ENCODE data around the gene MED8. TPM values are rescaled to one million over a fixed set of nuclear protein-coding genes. Genes with fewer than 3 reads are reported as not detected.
A peak's percentile ranks its signal among the peaks of the same experiment; 100 is the strongest.
"Not testable (repeated sequence)": the region's sequence is repeated elsewhere in the genome, so short reads cannot be mapped to it uniquely, and the experiment has no call there.

MED8 gene
- total RNA-seq, 1 experiment from 2014 or later, result 36.7 TPM

DNA sequence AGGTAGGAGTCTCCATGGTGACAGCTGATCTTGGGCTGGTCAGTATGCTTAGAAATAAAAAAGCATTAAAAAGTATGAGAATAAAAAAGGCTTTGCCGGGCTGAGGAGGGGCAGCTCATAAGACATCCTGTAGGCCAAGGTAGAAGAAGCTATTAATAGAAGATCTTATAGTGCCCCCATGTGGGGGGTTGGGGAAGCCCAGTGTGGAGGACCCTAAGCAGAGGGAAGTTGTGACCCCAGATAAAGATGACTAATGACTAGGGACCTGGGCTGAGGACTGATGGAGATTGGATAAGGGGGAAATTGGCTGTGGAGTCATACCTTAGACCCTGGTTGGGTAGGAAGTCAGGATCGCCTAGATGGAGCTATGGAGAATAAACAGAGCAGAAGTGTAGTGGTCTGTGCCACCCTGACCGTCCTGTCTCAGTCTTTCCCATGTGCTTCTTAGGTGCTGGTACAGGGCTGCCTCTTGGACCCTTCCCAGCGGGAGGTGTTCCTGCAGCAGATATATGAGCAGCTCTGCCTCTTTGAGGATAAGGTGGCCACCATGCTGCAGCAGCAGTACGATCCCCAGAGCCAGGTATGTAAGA is 25.1 kb upstream of the MED8 start:
- TF ChIP-seq CTCF (conservative IDR thresholded peaks at IDR 0.05; ENCODE audit: low read depth, low read length), result peak; percentile 70
- no peak for TF ChIP-seq EZH2 (IDR thresholded peaks at IDR 0.05; ENCODE audit: borderline replicate concordance, low read depth, low read length, poor library complexity, severe bottlenecking)
- Histone ChIP-seq H3K9me3 (ENCODE audit: low read depth, low read length, poor library complexity, severe bottlenecking) (no peaks in the 10 kb centered on the region), H3K27me3 (replicated peaks; ENCODE audit: insufficient read depth, low read depth, low read length, poor library complexity) (no peaks in the 10 kb centered on the region), H3K4me1 (ENCODE audit: insufficient read depth, low read length, poor library complexity, severe bottlenecking) (no peaks in the 10 kb centered on the region), H3K27ac (ENCODE audit: low read depth, low read length, poor library complexity, severe bottlenecking) (no peak overlapping the region), H3K36me3 (ENCODE audit: insufficient read depth, low read length, poor library complexity, severe bottlenecking) (peaks cover 2% of the 10 kb centered on the region), H3K4me3 (ENCODE audit: low read depth, low read length, poor library complexity, severe bottlenecking) (no peak overlapping the region)
- intact Hi-C loops (cut with micrococcal nuclease; ENCODE audit: unreplicated experiment), result loop anchor here (1.0 to 2.0 kb wide), 2 partner anchors 20 to 187 kb away; no protein-coding TSS in a partner anchor
- ChIA-PET POLR2A (ENCODE audit: low non-redundant PET) (no interaction called here), CTCF (interaction anchor here (0.5 to 1.6 kb wide), 9 partner anchors 21 to 502 kb away, joined by 3 to 23 read pairs (median 5); no protein-coding TSS in a partner anchor)
- no TSS peak for BruUV-seq (replicated peaks)
- DNase-seq (ENCODE audit: low spot score), result peak; percentile 77

- intact Hi-C loops (cut with micrococcal nuclease; ENCODE audit: unreplicated experiment); H3K4me1 ChIP-seq (ENCODE audit: insufficient read depth, low read length, poor library complexity, severe bottlenecking); H3K27ac ChIP-seq (ENCODE audit: low read depth, low read length, poor library complexity, severe bottlenecking); CTCF ChIA-PET; H3K4me3 ChIP-seq (ENCODE audit: low read depth, low read length, poor library complexity, severe bottlenecking); DNase-seq (ENCODE audit: low spot score); H3K27me3 ChIP-seq (replicated peaks; ENCODE audit: insufficient read depth, low read depth, low read length, poor library complexity); H3K9me3 ChIP-seq (ENCODE audit: low read depth, low read length, poor library complexity, severe bottlenecking); POLR2A ChIA-PET (ENCODE audit: low non-redundant PET); BruUV-seq (replicated peaks); H3K36me3 ChIP-seq (ENCODE audit: insufficient read depth, low read length, poor library complexity, severe bottlenecking): not testable (repeated sequence)
Measured at GRCh38 chr1:43413426-43413825, 23.8 kb upstream of the MED8 start.

- ChIA-PET POLR2A (ENCODE audit: low non-redundant PET) (no interaction called here), CTCF (interaction anchor here (0.6 kb wide), 1 partner anchor 482 kb away, joined by 14 read pairs; no protein-coding TSS in a partner anchor)
- intact Hi-C loops (cut with micrococcal nuclease; ENCODE audit: unreplicated experiment), result no loop called here
- Histone ChIP-seq H3K27ac (ENCODE audit: low read depth, low read length, poor library complexity, severe bottlenecking) (no peak overlapping the region), H3K4me1 (ENCODE audit: insufficient read depth, low read length, poor library complexity, severe bottlenecking) (no peaks in the 10 kb centered on the region), H3K27me3 (replicated peaks; ENCODE audit: insufficient read depth, low read depth, low read length, poor library complexity) (no peaks in the 10 kb centered on the region), H3K4me3 (ENCODE audit: low read depth, low read length, poor library complexity, severe bottlenecking) (no peak overlapping the region), H3K36me3 (ENCODE audit: insufficient read depth, low read length, poor library complexity, severe bottlenecking) (no peaks in the 10 kb centered on the region), H3K9me3 (ENCODE audit: low read depth, low read length, poor library complexity, severe bottlenecking) (no peaks in the 10 kb centered on the region)
- no peak for TF ChIP-seq EZH2 (IDR thresholded peaks at IDR 0.05; ENCODE audit: borderline replicate concordance, low read depth, low read length, poor library complexity, severe bottlenecking)
- peak; percentile 69 for DNase-seq (ENCODE audit: low spot score)
- BruUV-seq (replicated peaks), result no TSS peak
Measured at GRCh38 chr1:43410571-43410970, 21.0 kb upstream of the MED8 start.

DNA sequence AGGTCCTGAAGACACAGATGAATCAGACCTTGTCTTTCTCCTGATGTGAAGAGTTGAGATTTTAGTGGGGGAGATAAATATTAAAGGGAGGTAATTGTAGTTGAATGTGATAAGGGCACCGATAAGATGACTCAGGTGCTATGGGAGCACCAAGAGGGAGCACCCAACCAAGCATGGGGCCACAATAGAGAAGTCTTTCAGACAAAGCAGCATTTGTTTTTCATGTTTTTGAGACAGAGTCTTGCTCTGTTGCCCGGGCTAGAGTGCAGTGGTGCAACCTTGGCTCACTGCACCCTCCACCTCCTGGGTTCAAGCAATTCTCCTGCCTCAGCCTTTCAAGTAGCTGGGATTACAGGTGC is 16.3 kb upstream of the MED8 start:
- ChIA-PET CTCF (no interaction called here), POLR2A (ENCODE audit: low non-redundant PET) (no interaction called here)
- Histone ChIP-seq H3K27ac (ENCODE audit: low read depth, low read length, poor library complexity, severe bottlenecking) (no peak overlapping the region), H3K4me1 (ENCODE audit: insufficient read depth, low read length, poor library complexity, severe bottlenecking) (no peaks in the 10 kb centered on the region), H3K27me3 (replicated peaks; ENCODE audit: insufficient read depth, low read depth, low read length, poor library complexity) (no peaks in the 10 kb centered on the region), H3K36me3 (ENCODE audit: insufficient read depth, low read length, poor library complexity, severe bottlenecking) (peaks cover 8% of the 10 kb centered on the region), H3K9me3 (ENCODE audit: low read depth, low read length, poor library complexity, severe bottlenecking) (no peaks in the 10 kb centered on the region), H3K4me3 (ENCODE audit: low read depth, low read length, poor library complexity, severe bottlenecking) (no peak overlapping the region)
- no TSS peak for BruUV-seq (replicated peaks)
- TF ChIP-seq CTCF (conservative IDR thresholded peaks at IDR 0.05; ENCODE audit: low read depth, low read length) (no peak), EZH2 (IDR thresholded peaks at IDR 0.05; ENCODE audit: borderline replicate concordance, low read depth, low read length, poor library complexity, severe bottlenecking) (no peak)
- intact Hi-C loops (cut with micrococcal nuclease; ENCODE audit: unreplicated experiment), result no loop called here
- no peak for DNase-seq (ENCODE audit: low spot score)

Measured in A673 (cell line).